ENCODE results near the gene BCL2L11.

BCL2L11 gene

DNA sequence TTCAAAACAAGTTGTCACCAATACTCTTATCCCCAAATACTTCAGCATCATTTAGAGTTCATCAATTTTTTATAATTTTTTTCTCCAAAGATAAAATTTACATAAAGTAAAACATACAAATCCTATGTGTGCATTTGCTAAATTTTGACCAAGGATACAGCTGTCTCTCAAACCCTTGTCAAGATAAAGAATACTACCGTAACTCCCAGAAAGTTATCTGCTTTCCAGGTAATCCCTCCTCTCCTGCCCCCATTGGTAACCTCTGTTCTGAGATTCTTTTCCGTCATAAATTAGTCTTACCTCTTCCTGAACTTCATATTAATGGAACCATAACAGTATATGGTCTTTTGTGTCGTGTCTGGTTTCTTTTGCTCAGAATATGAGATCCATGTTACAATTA lies 49.2 kb downstream of the BCL2L11 start:
- TF ChIP-seq, protein P1, sequence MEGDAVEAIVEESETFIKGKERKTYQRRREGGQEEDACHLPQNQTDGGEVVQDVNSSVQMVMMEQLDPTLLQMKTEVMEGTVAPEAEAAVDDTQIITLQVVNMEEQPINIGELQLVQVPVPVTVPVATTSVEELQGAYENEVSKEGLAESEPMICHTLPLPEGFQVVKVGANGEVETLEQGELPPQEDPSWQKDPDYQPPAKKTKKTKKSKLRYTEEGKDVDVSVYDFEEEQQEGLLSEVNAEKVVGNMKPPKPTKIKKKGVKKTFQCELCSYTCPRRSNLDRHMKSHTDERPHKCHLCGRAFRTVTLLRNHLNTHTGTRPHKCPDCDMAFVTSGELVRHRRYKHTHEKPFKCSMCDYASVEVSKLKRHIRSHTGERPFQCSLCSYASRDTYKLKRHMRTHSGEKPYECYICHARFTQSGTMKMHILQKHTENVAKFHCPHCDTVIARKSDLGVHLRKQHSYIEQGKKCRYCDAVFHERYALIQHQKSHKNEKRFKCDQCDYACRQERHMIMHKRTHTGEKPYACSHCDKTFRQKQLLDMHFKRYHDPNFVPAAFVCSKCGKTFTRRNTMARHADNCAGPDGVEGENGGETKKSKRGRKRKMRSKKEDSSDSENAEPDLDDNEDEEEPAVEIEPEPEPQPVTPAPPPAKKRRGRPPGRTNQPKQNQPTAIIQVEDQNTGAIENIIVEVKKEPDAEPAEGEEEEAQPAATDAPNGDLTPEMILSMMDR (IDR thresholded peaks at IDR 0.05; ENCODE audit: extremely low read depth, missing control alignments), result no peak
- DNase-seq (ENCODE audit: low spot score), result no peak

DNA sequence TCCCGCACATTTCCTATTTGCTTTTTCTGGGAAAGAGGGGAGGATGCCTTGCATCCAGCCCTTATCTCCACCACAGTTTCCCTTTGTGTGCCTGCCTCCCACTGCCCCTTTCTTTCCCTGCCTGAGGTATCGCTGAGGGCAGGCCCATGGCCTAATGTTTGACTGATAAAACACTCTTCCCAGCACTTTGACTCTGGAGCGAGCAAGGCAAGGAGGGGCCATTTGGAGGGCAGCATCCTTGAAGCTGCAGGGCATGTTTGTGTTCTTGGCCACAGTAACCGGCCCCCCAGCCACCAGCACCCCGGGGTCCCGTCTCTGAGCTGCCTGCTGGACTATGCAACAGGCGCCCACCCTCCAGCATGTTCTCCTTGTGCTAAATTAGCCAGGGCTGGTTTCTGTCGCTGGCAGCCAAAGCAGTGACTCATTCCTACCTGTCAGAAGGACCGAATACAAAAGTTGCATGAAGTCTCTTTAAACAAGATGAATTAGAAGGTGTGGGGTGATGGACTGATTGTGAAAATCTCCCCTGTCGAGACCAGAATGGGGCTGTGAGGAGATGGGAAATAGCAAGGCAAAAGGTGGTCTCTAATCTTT lies 50.7 kb downstream of the BCL2L11 start:
- TF ChIP-seq, protein P1 (IDR thresholded peaks at IDR 0.05; ENCODE audit: extremely low read depth, missing control alignments), result no peak
- DNase-seq (ENCODE audit: low spot score), result no peak

DNA sequence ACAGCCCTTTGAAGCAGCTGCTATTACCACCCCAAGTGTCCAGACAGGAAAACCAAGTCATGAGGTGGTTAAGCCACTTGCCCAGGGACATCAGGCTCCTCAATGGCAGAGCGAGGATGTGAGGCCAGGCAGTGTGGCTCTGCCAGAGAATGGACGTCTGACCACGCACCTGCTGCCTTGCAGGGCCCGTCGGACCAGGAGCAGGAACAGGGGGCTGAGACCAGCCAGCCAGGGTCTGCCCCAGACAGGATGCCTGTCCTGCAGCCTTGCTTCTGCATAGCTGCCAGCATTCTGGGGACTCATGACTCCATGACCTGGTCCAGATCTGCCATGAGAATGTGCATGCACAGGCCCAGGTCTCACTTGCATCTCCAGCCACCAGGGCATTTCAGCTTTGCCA lies 52.0 kb downstream of the BCL2L11 start:
- TF ChIP-seq, protein P1 (IDR thresholded peaks at IDR 0.05; ENCODE audit: extremely low read depth, missing control alignments), result no peak
- DNase-seq (ENCODE audit: low spot score), result no peak

DNA sequence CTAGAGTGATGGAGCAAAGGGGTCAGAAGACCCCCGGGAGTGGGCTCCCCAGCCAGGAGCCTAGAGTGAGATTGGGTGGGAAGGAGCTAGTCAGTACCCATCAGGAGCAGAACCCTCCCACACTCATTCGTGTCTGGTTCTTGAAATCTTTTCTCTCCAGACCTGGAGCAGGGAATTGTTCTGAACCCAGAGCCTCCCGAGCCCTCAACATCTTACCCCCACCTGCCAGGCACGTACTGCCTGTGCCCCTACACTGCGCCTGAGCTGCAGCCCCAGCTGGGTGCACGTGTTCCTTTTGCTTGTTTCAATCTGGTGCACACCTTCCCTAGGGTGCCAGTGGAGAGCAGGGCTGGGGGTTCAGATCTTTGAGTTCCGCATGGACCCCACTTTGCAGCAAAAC lies 52.6 kb downstream of the BCL2L11 start:
- TF ChIP-seq, protein P1 (IDR thresholded peaks at IDR 0.05; ENCODE audit: extremely low read depth, missing control alignments), result no peak

DNA sequence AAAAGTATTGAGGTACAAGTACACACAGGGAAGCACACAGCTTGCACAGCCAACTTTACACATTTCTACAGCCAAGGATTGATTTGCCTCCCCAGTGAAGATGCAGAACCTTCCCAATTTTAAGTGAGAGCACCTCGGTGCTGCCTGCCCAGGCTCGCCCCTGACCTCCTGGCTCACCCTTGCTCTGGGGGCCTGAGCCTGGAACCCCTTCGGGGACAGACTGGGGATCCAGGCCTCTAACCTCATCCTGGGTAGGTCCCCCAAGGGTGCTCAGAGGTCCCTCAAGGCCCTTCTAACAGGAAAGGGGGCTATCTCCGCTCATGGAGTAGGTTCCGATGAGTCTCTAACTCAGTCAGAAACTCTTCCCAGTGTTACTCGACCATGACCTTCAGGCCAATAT lies 53.1 kb downstream of the BCL2L11 start:
- no peak for DNase-seq (ENCODE audit: low spot score)
- TF ChIP-seq, protein P1 (IDR thresholded peaks at IDR 0.05; ENCODE audit: extremely low read depth, missing control alignments), result no peak

More for the DNA sequence above, 52.6 kb downstream of the BCL2L11 start:
- DNase-seq (ENCODE audit: low spot score), result no peak

DNA sequence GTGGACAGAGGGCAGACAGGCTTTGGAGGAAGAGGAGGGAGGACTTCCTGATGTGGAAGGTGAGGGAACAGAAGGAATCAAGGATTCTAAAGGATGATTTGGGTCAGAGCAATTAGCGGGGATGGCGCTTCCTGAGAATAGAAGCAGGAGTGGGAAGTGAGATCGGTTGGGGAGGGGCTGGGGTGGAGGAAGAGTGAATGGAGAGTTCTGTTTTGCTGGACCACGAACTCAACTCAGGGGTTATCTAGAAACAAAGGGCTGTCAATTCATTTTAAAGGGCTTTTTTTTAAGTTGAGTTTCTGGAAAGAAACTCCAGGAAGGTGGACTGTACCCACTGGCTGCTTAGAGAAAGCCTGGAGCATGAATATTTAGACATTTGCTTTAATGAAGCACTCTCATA lies 54.9 kb downstream of the BCL2L11 start:
- TF ChIP-seq, protein P1 (IDR thresholded peaks at IDR 0.05; ENCODE audit: extremely low read depth, missing control alignments), result no peak
- no peak for DNase-seq (ENCODE audit: low spot score)

DNA sequence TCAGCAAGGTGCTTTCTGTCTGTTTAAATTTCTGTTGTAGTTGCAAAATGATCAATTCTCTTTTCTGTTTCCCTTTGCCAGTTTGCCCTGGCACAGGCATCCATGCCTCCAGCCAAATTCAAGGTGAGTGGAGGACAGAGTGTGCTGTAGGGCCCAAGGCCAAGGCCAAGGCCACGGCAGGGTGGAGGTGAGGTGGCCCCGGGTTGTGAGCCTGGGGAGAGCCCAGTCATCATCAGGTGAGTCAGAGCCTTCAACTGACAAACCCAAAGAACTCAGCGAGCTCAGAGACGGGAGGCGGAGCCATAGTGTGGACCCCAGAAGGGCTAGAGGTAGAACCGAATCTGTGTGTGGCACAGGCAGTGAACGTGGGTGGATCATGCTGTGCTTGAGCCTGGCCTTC lies 55.7 kb downstream of the BCL2L11 start:
- TF ChIP-seq, protein P1 (IDR thresholded peaks at IDR 0.05; ENCODE audit: extremely low read depth, missing control alignments), result no peak

More for the DNA sequence above, 55.7 kb downstream of the BCL2L11 start:
- no peak for DNase-seq (ENCODE audit: low spot score)
